Calu3 (cell line): Measurements from ENCODE around the gene ANKRD33B. TPM values are rescaled to one million over a fixed set of nuclear protein-coding genes. Genes with fewer than 3 reads are reported as not detected.

Experiments used
- BruUV-seq: library from RNA; stranded (reverse); fragments of 400-500 nt; replicated peaks from 2 replicates; lab custom pipeline; 2021; lab: Mats Ljungman, UMichigan
- CTCF ChIA-PET: fragments of 300-600 bp; sonication (Branson Sonifier 250); formaldehyde crosslinking; loops from one replicate; lab custom pipeline; 2022; ENCODE audit warnings: antibody characterized with exemption; lab: Charles Lee
- DNase-seq: peaks from one replicate; pipeline ENCODE4 v3.0.0; 2022
- H3K27ac Mint-ChIP-seq: one replicate; pipeline ENCODE4 v1.8.0; 2022; ENCODE audit warnings: mixed read lengths; ENCODE audit not compliant: unreplicated experiment
- H3K27me3 Mint-ChIP-seq: one replicate; pipeline ENCODE4 v1.8.0; 2022; ENCODE audit warnings: mixed read lengths; ENCODE audit not compliant: unreplicated experiment
- H3K36me3 Mint-ChIP-seq: one replicate; pipeline ENCODE4 v1.8.0; 2022; ENCODE audit warnings: mild to moderate bottlenecking, moderate library complexity, mixed read lengths; ENCODE audit not compliant: insufficient read depth, unreplicated experiment
- H3K4me1 Mint-ChIP-seq: one replicate; pipeline ENCODE4 v1.8.0; 2022; ENCODE audit warnings: mild to moderate bottlenecking, low read depth, mixed read lengths; ENCODE audit not compliant: unreplicated experiment
- H3K4me3 Mint-ChIP-seq: one replicate; pipeline ENCODE4 v1.8.0; 2022; ENCODE audit warnings: mild to moderate bottlenecking, low read depth, moderate library complexity, mixed read lengths; ENCODE audit not compliant: unreplicated experiment
- H3K9me3 Mint-ChIP-seq: one replicate; pipeline ENCODE4 v1.8.0; 2022; ENCODE audit warnings: low read depth, mixed read lengths; ENCODE audit not compliant: unreplicated experiment
- intact Hi-C: fragments of 100-400 bp; cut with micrococcal nuclease; formaldehyde crosslinking; loops from one replicate; pipeline ENCODE4 v1.10.0; 2022; ENCODE audit not compliant: unreplicated experiment
- total RNA-seq: library from RNA; stranded (reverse); gene quantifications from 2 replicates; pipeline ENCODE4 v1.2.3, GENCODE V29; 2022
- TF ChIP-seq, protein P1 (sequence below): fragments of 200-600 bp; IDR thresholded peaks from one replicate; pipeline ENCODE4 v1.8.0; 2022; ENCODE audit warnings: antibody characterized with exemption; ENCODE audit not compliant: unreplicated experiment

Gene ANKRD33B
- total RNA-seq, 1 experiment from 2014 or later, result 3.6 TPM

DNA sequence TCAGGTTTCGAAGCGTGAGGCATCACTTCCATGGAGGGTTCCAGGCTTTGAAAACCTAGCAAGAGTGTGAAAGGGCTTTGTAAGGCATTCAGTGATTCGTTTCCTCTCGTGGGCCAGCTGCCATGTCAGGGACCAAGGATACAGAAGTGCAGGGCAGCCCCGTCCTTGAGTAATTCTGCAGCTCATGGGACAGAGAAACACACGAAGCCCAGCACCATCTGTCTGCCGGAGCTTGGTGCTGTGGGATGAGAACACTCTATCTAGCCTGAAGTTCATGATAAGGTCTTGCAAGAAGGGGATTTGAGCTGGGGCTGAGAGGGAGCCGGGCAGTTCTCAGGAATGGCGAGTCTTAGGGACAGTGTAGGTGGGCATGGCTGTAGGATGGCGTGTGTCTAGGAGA lies 55.8 kb downstream of the ANKRD33B start:
- CTCF ChIA-PET, result interaction anchor here (1.2 kb wide), 1 partner anchor 8 kb away, joined by 3 read pairs; no protein-coding TSS in a partner anchor
- Mint-ChIP-seq H3K27me3 (no peaks in the 10 kb centered on the region), H3K4me1 (peaks cover 7% of the 10 kb centered on the region), H3K27ac (no peak overlapping the region), H3K36me3 (no peaks in the 10 kb centered on the region), H3K9me3 (no peaks in the 10 kb centered on the region), H3K4me3 (no peak overlapping the region)
- no TSS peak for BruUV-seq
- TF ChIP-seq, protein P1, sequence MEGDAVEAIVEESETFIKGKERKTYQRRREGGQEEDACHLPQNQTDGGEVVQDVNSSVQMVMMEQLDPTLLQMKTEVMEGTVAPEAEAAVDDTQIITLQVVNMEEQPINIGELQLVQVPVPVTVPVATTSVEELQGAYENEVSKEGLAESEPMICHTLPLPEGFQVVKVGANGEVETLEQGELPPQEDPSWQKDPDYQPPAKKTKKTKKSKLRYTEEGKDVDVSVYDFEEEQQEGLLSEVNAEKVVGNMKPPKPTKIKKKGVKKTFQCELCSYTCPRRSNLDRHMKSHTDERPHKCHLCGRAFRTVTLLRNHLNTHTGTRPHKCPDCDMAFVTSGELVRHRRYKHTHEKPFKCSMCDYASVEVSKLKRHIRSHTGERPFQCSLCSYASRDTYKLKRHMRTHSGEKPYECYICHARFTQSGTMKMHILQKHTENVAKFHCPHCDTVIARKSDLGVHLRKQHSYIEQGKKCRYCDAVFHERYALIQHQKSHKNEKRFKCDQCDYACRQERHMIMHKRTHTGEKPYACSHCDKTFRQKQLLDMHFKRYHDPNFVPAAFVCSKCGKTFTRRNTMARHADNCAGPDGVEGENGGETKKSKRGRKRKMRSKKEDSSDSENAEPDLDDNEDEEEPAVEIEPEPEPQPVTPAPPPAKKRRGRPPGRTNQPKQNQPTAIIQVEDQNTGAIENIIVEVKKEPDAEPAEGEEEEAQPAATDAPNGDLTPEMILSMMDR, result no peak
- intact Hi-C loops, result loop anchor here (10.0 kb wide), 1 partner anchor 55 kb away; the partner anchor contains the start of gene ANKRD33B
- DNase-seq, result no peak

DNA sequence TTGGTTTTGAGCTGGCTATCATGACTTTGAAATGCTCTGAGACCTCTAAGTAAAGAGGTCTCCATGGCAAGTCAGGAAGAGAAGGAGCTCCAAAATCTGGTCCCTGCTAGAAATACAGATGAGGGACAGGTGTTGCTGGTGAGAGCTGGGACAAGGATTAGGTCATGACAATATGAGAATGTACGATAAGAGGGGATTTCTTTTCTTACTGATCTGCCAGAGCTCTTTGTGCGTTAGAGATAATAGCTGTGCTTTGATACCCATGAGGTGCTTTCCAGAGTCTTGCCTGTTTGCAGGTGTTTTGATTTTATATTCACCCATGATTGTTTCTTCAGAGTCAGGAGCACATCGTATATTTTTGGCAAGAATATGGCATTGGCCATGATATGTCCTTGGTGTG lies 56.5 kb downstream of the ANKRD33B start:
- no peaks in the 10 kb centered on the region for H3K27me3 Mint-ChIP-seq
- TF ChIP-seq, protein P1, result no peak
- CTCF ChIA-PET, result no interaction called here
- H3K36me3 Mint-ChIP-seq, result no peaks in the 10 kb centered on the region
- no peak for DNase-seq
- no peak overlapping the region for H3K4me3 Mint-ChIP-seq
- no peaks in the 10 kb centered on the region for H3K9me3 Mint-ChIP-seq
- no peak overlapping the region for H3K27ac Mint-ChIP-seq
- H3K4me1 Mint-ChIP-seq, result peaks cover 8% of the 10 kb centered on the region
- no TSS peak for BruUV-seq
- intact Hi-C loops, result loop anchor here (10.0 kb wide), 1 partner anchor 56 kb away; the partner anchor contains the start of gene ANKRD33B

DNA sequence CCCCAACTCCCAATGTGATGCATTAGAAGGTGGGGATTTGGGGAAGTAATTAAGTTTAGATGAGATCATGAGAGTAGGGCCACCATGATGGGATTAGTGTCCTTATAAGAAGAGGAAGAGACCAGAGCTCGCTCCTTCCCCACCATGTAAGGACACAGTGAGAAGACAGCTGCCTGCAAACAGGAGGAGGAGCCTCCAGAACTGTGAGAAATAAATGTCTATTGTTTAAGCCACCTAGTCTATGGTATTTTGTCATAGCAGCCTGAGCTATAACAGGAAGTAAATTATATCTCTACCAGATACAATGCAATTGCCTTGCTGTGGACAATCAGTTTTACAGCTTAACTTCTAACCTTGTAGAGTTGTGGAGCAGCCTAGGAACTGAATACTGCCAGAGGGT lies 58.0 kb downstream of the ANKRD33B start:
- intact Hi-C loops, result loop anchor here (10.0 kb wide), 1 partner anchor 57 kb away; the partner anchor contains the start of gene ANKRD33B
- CTCF ChIA-PET, result interaction anchor here (1.1 kb wide), 1 partner anchor 169 kb away, joined by 6 read pairs; no protein-coding TSS in a partner anchor
- Mint-ChIP-seq H3K36me3 (no peaks in the 10 kb centered on the region), H3K27ac (no peak overlapping the region), H3K4me3 (no peak overlapping the region), H3K4me1 (peaks cover 9% of the 10 kb centered on the region), H3K9me3 (no peaks in the 10 kb centered on the region), H3K27me3 (no peaks in the 10 kb centered on the region)
- BruUV-seq, result no TSS peak
- no peak for DNase-seq
- TF ChIP-seq, protein P1, result no peak

DNA sequence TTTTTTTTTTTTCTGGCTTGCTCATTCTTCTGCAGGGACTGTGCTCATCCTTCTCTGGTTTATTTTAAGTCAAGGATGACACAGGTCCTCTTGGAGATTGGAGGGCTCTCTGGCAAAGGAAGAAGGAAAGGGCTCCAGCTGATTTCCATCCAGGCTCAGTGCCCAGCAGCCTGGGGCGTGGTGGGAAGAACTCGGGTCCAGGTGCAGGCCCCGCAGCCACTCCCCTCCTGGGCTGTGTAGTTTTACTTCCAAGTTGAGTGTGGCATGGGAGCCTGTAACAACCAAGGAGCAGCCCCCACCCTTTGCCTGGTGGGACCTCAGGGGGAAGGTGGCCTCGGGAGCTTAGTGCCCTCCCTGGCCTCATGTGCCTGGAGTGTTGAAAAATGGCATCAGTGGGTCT lies 58.9 kb downstream of the ANKRD33B start:
- TF ChIP-seq, protein P1, result no peak
- BruUV-seq, result no TSS peak
- Mint-ChIP-seq H3K27ac (no peak overlapping the region), H3K4me1 (peaks cover 19% of the 10 kb centered on the region), H3K27me3 (no peaks in the 10 kb centered on the region), H3K4me3 (no peak overlapping the region), H3K9me3 (no peaks in the 10 kb centered on the region), H3K36me3 (no peaks in the 10 kb centered on the region)
- DNase-seq, result no peak
- intact Hi-C loops, result loop anchor here (10.0 kb wide), 1 partner anchor 58 kb away; the partner anchor contains the start of gene ANKRD33B
- CTCF ChIA-PET, result no interaction called here
